ENCODE data around the gene FAM163A. TPM values are rescaled to one million over a fixed set of nuclear protein-coding genes. Genes with fewer than 3 reads are reported as not detected.

The FAM163A gene
- total RNA-seq, 1 experiment from 2014 or later, result not detected

- CTCF ChIA-PET, result interaction anchor here (0.8 to 20.7 kb wide), 5 partner anchors 9 to 454 kb away, joined by 4 to 2115 read pairs (median 13); partner anchors contain the start of gene FAM163A
- intact Hi-C loops (cut with micrococcal nuclease), result no loop called here
- DNase-seq (ENCODE audit: unreplicated experiment), result no peak
- no peaks in the 10 kb centered on the region for H3K27me3 Mint-ChIP-seq (ENCODE audit: insufficient read depth, unreplicated experiment)
- no TSS peak for BruUV-seq (replicated peaks)
- no peaks in the 10 kb centered on the region for H3K4me1 Mint-ChIP-seq (ENCODE audit: insufficient read depth, unreplicated experiment)
- no peaks in the 10 kb centered on the region for H3K36me3 Mint-ChIP-seq (ENCODE audit: insufficient read depth, unreplicated experiment)
- H3K27ac Mint-ChIP-seq (ENCODE audit: low read depth, unreplicated experiment), result no peak overlapping the region
- no peak for TF ChIP-seq CTCF (IDR thresholded peaks at IDR 0.05; ENCODE audit: unreplicated experiment)
- no peak overlapping the region for H3K4me3 Mint-ChIP-seq (ENCODE audit: unreplicated experiment)
- no peaks in the 10 kb centered on the region for H3K9me3 Mint-ChIP-seq (ENCODE audit: unreplicated experiment)
- POLR2A ChIA-PET, result no interaction called here
Observed at GRCh38 chr1:179823693-179824092, 80.6 kb downstream of the FAM163A start.

GRCh38 chr1:179824265-179824664 lies 81.2 kb downstream of the FAM163A start:
- ChIA-PET CTCF (interaction anchor here (0.8 to 20.7 kb wide), 4 partner anchors 10 to 106 kb away, joined by 4 to 2115 read pairs (median 19); partner anchors contain the start of gene FAM163A), POLR2A (no interaction called here)
- Mint-ChIP-seq H3K36me3 (ENCODE audit: insufficient read depth, unreplicated experiment) (no peaks in the 10 kb centered on the region), H3K4me1 (ENCODE audit: insufficient read depth, unreplicated experiment) (no peaks in the 10 kb centered on the region), H3K9me3 (ENCODE audit: unreplicated experiment) (no peaks in the 10 kb centered on the region), H3K27ac (ENCODE audit: low read depth, unreplicated experiment) (no peak overlapping the region), H3K4me3 (ENCODE audit: unreplicated experiment) (no peak overlapping the region), H3K27me3 (ENCODE audit: insufficient read depth, unreplicated experiment) (no peaks in the 10 kb centered on the region)
- TF ChIP-seq CTCF (IDR thresholded peaks at IDR 0.05; ENCODE audit: unreplicated experiment), result no peak
- intact Hi-C loops (cut with micrococcal nuclease), result no loop called here
- no TSS peak for BruUV-seq (replicated peaks)
- no peak for DNase-seq (ENCODE audit: unreplicated experiment)

GRCh38 chr1:179825206-179825605 lies 82.1 kb downstream of the FAM163A start:
- POLR2A ChIA-PET, result no interaction called here
- no TSS peak for BruUV-seq (replicated peaks)
- CTCF ChIA-PET, result interaction anchor here (1.8 to 5.3 kb wide), 4 partner anchors 9 to 15 kb away, joined by 13 to 82 read pairs (median 19); no protein-coding TSS in a partner anchor
- H3K4me3 Mint-ChIP-seq (ENCODE audit: unreplicated experiment), result no peak overlapping the region
- no peaks in the 10 kb centered on the region for H3K27me3 Mint-ChIP-seq (ENCODE audit: insufficient read depth, unreplicated experiment)
- TF ChIP-seq CTCF (IDR thresholded peaks at IDR 0.05; ENCODE audit: unreplicated experiment), result no peak
- DNase-seq (ENCODE audit: unreplicated experiment), result no peak
- intact Hi-C loops (cut with micrococcal nuclease), result no loop called here
- no peaks in the 10 kb centered on the region for H3K36me3 Mint-ChIP-seq (ENCODE audit: insufficient read depth, unreplicated experiment)
- H3K9me3 Mint-ChIP-seq (ENCODE audit: unreplicated experiment), result no peaks in the 10 kb centered on the region
- H3K27ac Mint-ChIP-seq (ENCODE audit: low read depth, unreplicated experiment), result no peak overlapping the region
- H3K4me1 Mint-ChIP-seq (ENCODE audit: insufficient read depth, unreplicated experiment), result no peaks in the 10 kb centered on the region

GRCh38 chr1:179825798-179826460 lies 82.8 kb downstream of the FAM163A start:
- ChIA-PET CTCF (interaction anchor here (1.8 to 5.3 kb wide), 2 partner anchors 10 to 16 kb away, joined by 13 to 82 read pairs; no protein-coding TSS in a partner anchor), POLR2A (no interaction called here)
- intact Hi-C loops (cut with micrococcal nuclease), result no loop called here
- no peaks in the 10 kb centered on the region for H3K27me3 Mint-ChIP-seq (ENCODE audit: insufficient read depth, unreplicated experiment)
- no peak for TF ChIP-seq CTCF (IDR thresholded peaks at IDR 0.05; ENCODE audit: unreplicated experiment)
- no peaks in the 10 kb centered on the region for H3K9me3 Mint-ChIP-seq (ENCODE audit: unreplicated experiment)
- no peak overlapping the region for H3K27ac Mint-ChIP-seq (ENCODE audit: low read depth, unreplicated experiment)
- no peaks in the 10 kb centered on the region for H3K36me3 Mint-ChIP-seq (ENCODE audit: insufficient read depth, unreplicated experiment)
- DNase-seq (ENCODE audit: unreplicated experiment), result no peak
- peaks cover 2% of the 10 kb centered on the region for H3K4me1 Mint-ChIP-seq (ENCODE audit: insufficient read depth, unreplicated experiment)
- H3K4me3 Mint-ChIP-seq (ENCODE audit: unreplicated experiment), result no peak overlapping the region
- no TSS peak for BruUV-seq (replicated peaks)

Measured in MCF 10A (cell line).